B cell (primary cell): ENCODE data around the gene GPR18. TPM values are rescaled to one million over a fixed set of nuclear protein-coding genes. Genes with fewer than 3 reads are reported as not detected.

Experiments
- ATAC-seq: fragments of 200-7000 bp; cut with Tn5 transposase; one replicate; pipeline ENCODE4 v1.10.0; 2021; ENCODE audit warnings: low read depth, mild to moderate bottlenecking, moderate number of reproducible peaks, moderate library complexity
- CTCF ChIA-PET: fragments of 350-600 bp; sonication (Branson Sonifier 250); formaldehyde crosslinking; loops from one replicate; lab custom pipeline; 2021; ENCODE audit warnings: antibody characterized with exemption, inconsistent platforms; lab: Charles Lee
- POLR2A ChIA-PET: fragments of 350-600 bp; sonication (Branson Sonifier 250); formaldehyde crosslinking; loops from one replicate; lab custom pipeline; 2021; ENCODE audit warnings: antibody characterized with exemption; lab: Charles Lee
- DNase-seq: peaks from one replicate; pipeline ENCODE4 v3.0.0; 2013
- H2AFZ ChIP-seq: 2 replicates; pipeline ENCODE4 v1.6.1; 2012; ENCODE audit warnings: mild to moderate bottlenecking, low read depth, low read length; ENCODE audit not compliant: insufficient read depth, poor library complexity, severe bottlenecking
- H3K27ac ChIP-seq, 2 donors: 1 replicate in 1 of 2; 2 replicates in 1 of 2; pipeline ENCODE4 v1.5.1; 2012 to 2013; ENCODE audit warnings: low read length in 2 of 2, mild to moderate bottlenecking in 2 of 2, moderate library complexity in 1 of 2
- H3K27me3 ChIP-seq, 4 experiments: fragments of 200-600 bp in 1 of 4; sonication (generic) in 1 of 4; replicated peaks in 1 of 4; 1 replicate in 2 of 4; 2 replicates in 2 of 4; pipeline versions ENCODE4 v1.6.1 to v1.7.0; 2013 to 2016; ENCODE audit warnings: low read length in 3 of 4, mild to moderate bottlenecking in 2 of 4, mixed read lengths in 1 of 4, moderate library complexity in 1 of 4; ENCODE audit not compliant: insufficient read depth in 4 of 4, control insufficient read depth in 3 of 4; ENCODE audit errors: control extremely low read depth in 1 of 4
- H3K36me3 ChIP-seq, 2 experiments: replicated peaks in 1 of 2; 1 replicate in 1 of 2; 2 replicates in 1 of 2; pipeline versions ENCODE4 v1.6.1 to v1.7.1; 2013; ENCODE audit warnings: low read length in 1 of 2; ENCODE audit not compliant: insufficient read depth in 2 of 2, control insufficient read depth in 1 of 2; ENCODE audit errors: control extremely low read depth in 1 of 2, extremely low read depth in 1 of 2
- H3K4me1 ChIP-seq, 2 donors: fragments of 200-600 bp in 1 of 2; sonication (generic) in 1 of 2; 1 replicate in 1 of 2; 2 replicates in 1 of 2; pipeline versions ENCODE4 v1.5.1 to v1.6.1; 2013 to 2017; ENCODE audit warnings: low read length in 2 of 2; ENCODE audit not compliant: control insufficient read depth in 2 of 2, insufficient read depth in 2 of 2
- H3K4me2 ChIP-seq: replicated peaks from 2 replicates; pipeline ENCODE3; 2012; ENCODE audit warnings: mild to moderate bottlenecking, low read depth, low read length; ENCODE audit not compliant: poor library complexity, severe bottlenecking
- H3K4me3 ChIP-seq, 5 experiments: fragments of 200-600 bp in 1 of 5; sonication (generic) in 1 of 5; 1 replicate in 3 of 5; 2 replicates in 2 of 5; pipeline versions ENCODE4 v1.5.1 to v1.7.0; 2011 to 2016; ENCODE audit warnings: low read length in 4 of 5, mild to moderate bottlenecking in 4 of 5, low read depth in 2 of 5, control low read depth in 1 of 5, moderate library complexity in 1 of 5; ENCODE audit not compliant: insufficient read depth in 1 of 5; ENCODE audit errors: control extremely low read depth in 1 of 5, extremely low read depth in 1 of 5
- H3K79me2 ChIP-seq: fragments of 200-600 bp; sonication (generic); one replicate; pipeline ENCODE4 v1.6.0; 2016; ENCODE audit warnings: low read length; ENCODE audit not compliant: control insufficient read depth, insufficient read depth
- H3K9ac ChIP-seq: fragments of 200-600 bp; sonication (generic); 2 replicates; pipeline ENCODE4 v1.6.1; 2017; ENCODE audit warnings: mild to moderate bottlenecking, low read length, moderate library complexity
- H3K9me3 ChIP-seq, 3 donors: one replicate each; pipeline versions ENCODE4 v1.6.1 to v1.7.1; 2013; ENCODE audit warnings: low read length in 2 of 3; ENCODE audit not compliant: control insufficient read depth in 2 of 3, insufficient read depth in 1 of 3; ENCODE audit errors: control extremely low read depth in 1 of 3
- H4K20me1 ChIP-seq: 2 replicates; pipeline ENCODE4 v1.6.0; 2012; ENCODE audit warnings: mild to moderate bottlenecking, low read length; ENCODE audit not compliant: insufficient read depth, control insufficient read depth, poor library complexity, severe bottlenecking
- H3K27ac Mint-ChIP-seq: one replicate; pipeline ENCODE4 v1.8.0; 2021; ENCODE audit warnings: mixed read lengths
- H3K27me3 Mint-ChIP-seq: one replicate; pipeline ENCODE4 v1.8.0; 2021; ENCODE audit warnings: mixed read lengths
- H3K4me1 Mint-ChIP-seq: one replicate; pipeline ENCODE4 v1.8.0; 2021; ENCODE audit warnings: mixed read lengths
- H3K4me3 Mint-ChIP-seq: one replicate; pipeline ENCODE4 v1.8.0; 2021; ENCODE audit warnings: mixed read lengths
- H3K9me3 Mint-ChIP-seq: one replicate; pipeline ENCODE4 v1.8.0; 2022; ENCODE audit warnings: mixed read lengths; ENCODE audit not compliant: insufficient read depth
- EZH2 ChIP-seq: IDR thresholded peaks from 2 replicates; pipeline ENCODE4 v1.6.1; 2012; ENCODE audit warnings: borderline replicate concordance, low read depth, mild to moderate bottlenecking, moderate library complexity, low read length; ENCODE audit not compliant: insufficient read depth, poor library complexity, severe bottlenecking
- WGBS: methylation state at CpG from one replicate; pipeline ENCODE4 v1.1.5; 2013; ENCODE audit warnings: missing lambda C conversion rate; ENCODE audit not compliant: insufficient coverage; 5-methylcytosine and 5-hydroxymethylcytosine counted together
- intact Hi-C: fragments of 100-400 bp; cut with micrococcal nuclease; formaldehyde crosslinking; loops from one replicate; pipeline ENCODE4 v1.10.0; 2022
- polyA plus RNA-seq: library from polyadenylated mRNA; depleted of rRNA; stranded (reverse); fragments of >200 nt; gene quantifications from 2 replicates; pipeline ENCODE4 v1.2.3, GENCODE V29; 2012
- small RNA-seq: library from RNA; depleted of rRNA; stranded (forward); fragments of <200 nt; gene quantifications from one replicate; pipeline ENCODE3, GENCODE V24; 2012; ENCODE audit warnings: low replicate concordance, low read depth; ENCODE audit not compliant: insufficient read length
- total RNA-seq, 2 donors: library from RNA; stranded (reverse); fragments of 120-200 nt in 1 of 2; gene quantifications; 1 replicate in 1 of 2; 2 replicates in 1 of 2; pipeline versions ENCODE4 v1.2.3 to v1.2.4, GENCODE V29; 2013 to 2022
- TF ChIP-seq, protein P1 (sequence below): fragments of 200-600 bp; IDR thresholded peaks from one replicate; pipeline ENCODE4 v1.8.0; 2022; ENCODE audit warnings: antibody characterized with exemption, mild to moderate bottlenecking

The GPR18 gene
- total and polyA plus RNA-seq, 2 donors (not counting 1 experiment from before 2014, with no cell fraction given): 19.1 to 54.8 TPM

DNA sequence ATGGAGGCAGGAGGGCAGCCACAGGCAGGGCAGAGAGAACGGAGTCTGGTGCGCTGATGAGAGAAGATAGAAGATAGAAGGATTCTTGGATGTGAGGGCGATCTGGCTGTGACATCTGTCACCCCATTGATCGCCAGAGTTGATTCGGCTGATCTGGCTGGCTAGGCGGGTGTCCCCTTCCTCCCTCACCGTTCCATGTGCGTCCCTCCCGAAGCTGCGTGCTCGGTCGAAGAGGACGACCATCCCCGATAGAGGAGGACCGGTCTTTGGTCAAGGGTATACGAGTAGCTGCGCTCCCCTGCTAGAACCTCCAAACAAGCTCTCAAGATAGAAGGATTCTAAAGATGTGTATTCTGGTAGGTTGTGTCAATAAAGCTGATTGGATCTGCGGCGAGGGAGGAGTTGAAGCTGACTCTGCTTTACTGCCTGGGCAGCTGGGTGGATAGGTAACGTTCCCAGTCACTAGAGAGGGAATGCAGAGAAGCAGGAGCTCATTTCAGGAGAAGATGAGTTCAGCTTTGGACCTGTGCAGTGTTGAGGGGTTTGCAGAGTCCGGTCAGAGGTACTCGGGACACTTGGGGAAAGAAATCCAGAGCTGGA lies 52.5 kb downstream of the GPR18 start:
- ChIA-PET CTCF (interaction anchor here (1.1 to 13.6 kb wide), 8 partner anchors 26 to 231 kb away, joined by 3 to 349 read pairs (median 13); partner anchors contain the start of gene GPR18), POLR2A (interaction anchor here (0.6 to 3.8 kb wide), 5 partner anchors 9 to 51 kb away, joined by 4 to 17 read pairs (median 5); partner anchors contain the start of gene GPR18)
- Histone ChIP-seq H3K4me3 (peak overlapping the region in 1 of 5 experiments; percentile 44), H3K4me2 (peak overlapping the region; percentile 76), H2AFZ (no peak overlapping the region), H3K9me3 (no peaks in the 10 kb centered on the region), H3K36me3 (peaks cover 0 to 23% of the 10 kb centered on the region in 2 experiments), H3K27ac (peak overlapping the region in 1 of 2 donors; percentile 55), H3K27me3 (no peaks in the 10 kb centered on the region), H3K9ac (peak overlapping the region; percentile 39), H3K79me2 (peaks cover 95% of the 10 kb centered on the region), H3K4me1 (peaks cover 57 to 67% of the 10 kb centered on the region in 2 donors), H4K20me1 (peaks cover 70% of the 10 kb centered on the region)
- intact Hi-C loops: no loop called here
- Mint-ChIP-seq H3K4me1 (peaks cover 80% of the 10 kb centered on the region), H3K27ac (no peak overlapping the region), H3K4me3 (peak overlapping the region; percentile 83), H3K27me3 (no peaks in the 10 kb centered on the region), H3K9me3 (no peaks in the 10 kb centered on the region)
- no peak for TF ChIP-seq EZH2
- TF ChIP-seq, protein P1, sequence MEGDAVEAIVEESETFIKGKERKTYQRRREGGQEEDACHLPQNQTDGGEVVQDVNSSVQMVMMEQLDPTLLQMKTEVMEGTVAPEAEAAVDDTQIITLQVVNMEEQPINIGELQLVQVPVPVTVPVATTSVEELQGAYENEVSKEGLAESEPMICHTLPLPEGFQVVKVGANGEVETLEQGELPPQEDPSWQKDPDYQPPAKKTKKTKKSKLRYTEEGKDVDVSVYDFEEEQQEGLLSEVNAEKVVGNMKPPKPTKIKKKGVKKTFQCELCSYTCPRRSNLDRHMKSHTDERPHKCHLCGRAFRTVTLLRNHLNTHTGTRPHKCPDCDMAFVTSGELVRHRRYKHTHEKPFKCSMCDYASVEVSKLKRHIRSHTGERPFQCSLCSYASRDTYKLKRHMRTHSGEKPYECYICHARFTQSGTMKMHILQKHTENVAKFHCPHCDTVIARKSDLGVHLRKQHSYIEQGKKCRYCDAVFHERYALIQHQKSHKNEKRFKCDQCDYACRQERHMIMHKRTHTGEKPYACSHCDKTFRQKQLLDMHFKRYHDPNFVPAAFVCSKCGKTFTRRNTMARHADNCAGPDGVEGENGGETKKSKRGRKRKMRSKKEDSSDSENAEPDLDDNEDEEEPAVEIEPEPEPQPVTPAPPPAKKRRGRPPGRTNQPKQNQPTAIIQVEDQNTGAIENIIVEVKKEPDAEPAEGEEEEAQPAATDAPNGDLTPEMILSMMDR: no peak
- no peak for DNase-seq
- 88% methylated on average over 8 of the region's 22 CpGs for WGBS
- ATAC-seq: no peak

Small RNAs within 50 kb of the gene (small RNA-seq; reads per million reads assigned to genes)
- not detected for gene RN7SKP9

Other genes with a start within 250 kb of the GPR18 start
- gene UBAC2, start 57.5 kb downstream of the GPR18 start, total RNA-seq: 52.9 and 56.3 TPM in 2 replicates
- gene UBAC2, start 57.5 kb downstream of the GPR18 start, polyA plus RNA-seq: 60.8 and 89.0 TPM in 2 replicates
- gene GPR183, start 49.0 kb upstream of the GPR18 start, total RNA-seq: 240 and 256 TPM in 2 replicates
- gene GPR183, start 49.0 kb upstream of the GPR18 start, polyA plus RNA-seq: 38.9 and 150 TPM in 2 replicates
- 63.3 and 63.6 TPM in 2 replicates for gene TM9SF2, start 243.1 kb upstream of the GPR18 start, total RNA-seq
- gene TM9SF2, start 243.1 kb upstream of the GPR18 start, polyA plus RNA-seq: 20.2 and 32.1 TPM in 2 replicates